ENCODE data around the gene SLC6A2. TPM values are rescaled to one million over a fixed set of nuclear protein-coding genes. Genes with fewer than 3 reads are reported as not detected.
"Not testable (repeated sequence)": the region's sequence is repeated elsewhere in the genome, so short reads cannot be mapped to it uniquely, and the experiment has no call there.

The SLC6A2 gene
- total RNA-seq, 1 donor from 2014 or later, result under 0.01 TPM

- DNase-seq (ENCODE audit: low read depth in 2 of 2), result peak in 1 of 2 donors; percentile 14
Measured at GRCh38 chr16:55710466-55710865, 54.7 kb downstream of the SLC6A2 start.

DNA sequence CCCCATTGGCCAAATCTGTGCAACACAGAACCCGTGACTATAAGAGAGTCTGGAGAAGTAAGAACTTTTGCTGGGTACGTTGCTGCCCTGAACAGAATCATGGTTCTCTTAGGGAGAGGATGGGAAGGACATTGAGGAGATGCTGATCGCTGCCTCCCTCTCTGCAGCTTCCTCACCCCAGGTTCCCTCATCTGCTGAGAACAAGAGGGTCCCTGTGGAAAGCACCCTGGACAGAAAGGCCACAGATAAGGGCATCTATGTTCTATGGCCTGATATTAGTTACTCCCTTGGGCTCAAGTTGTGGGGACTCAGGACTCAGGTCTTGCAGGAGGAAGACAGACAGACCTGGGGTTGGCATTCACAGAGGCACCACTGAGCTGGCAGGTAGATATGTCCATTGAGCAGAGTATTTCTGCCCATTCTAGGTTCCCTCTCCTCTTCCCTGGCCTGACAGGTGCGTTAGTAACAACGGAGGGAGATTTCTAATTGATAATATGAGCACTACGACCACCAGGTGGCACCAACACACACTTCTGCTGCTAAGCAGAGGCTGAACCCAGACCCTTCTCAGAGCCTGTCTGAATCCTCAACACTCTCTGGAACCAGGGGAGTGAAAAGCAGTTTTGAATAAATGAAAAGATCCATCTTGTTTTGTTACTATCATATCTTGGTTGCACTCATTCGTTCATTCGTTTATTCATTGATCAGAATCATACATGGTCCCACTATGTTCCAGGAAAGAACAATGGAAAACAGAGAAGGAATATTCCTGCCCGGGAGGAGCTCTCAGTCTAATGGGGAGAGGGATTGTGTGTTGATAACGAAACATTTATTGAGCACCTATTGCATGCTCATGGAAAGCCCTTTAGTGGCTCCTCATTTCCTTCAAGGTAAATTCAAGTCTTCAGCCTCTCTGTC, 56.4 kb downstream of the SLC6A2 start:
- DNase-seq (ENCODE audit: low read depth in 2 of 2), result peak; percentile 21 to 63

DNA sequence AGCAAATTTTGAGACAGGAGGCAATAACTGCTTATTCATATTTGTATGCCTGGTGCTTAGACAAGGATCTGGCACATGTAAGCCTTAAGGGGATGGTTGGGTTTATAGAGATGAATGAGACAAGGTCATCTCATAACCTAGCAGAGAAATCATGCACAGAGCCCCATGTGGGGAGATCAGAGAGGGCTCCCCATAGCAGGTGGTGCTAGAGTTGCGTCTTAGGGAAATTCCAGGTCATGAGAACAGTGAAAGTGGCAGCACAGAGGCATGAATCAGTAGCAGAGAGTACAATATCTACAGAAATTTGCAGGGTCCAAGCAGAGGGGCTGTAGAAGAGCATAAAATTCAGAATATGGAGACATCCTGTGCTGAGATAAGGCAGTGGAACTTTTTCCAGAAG, 57.3 kb downstream of the SLC6A2 start:
- no peak for DNase-seq (ENCODE audit: low read depth in 2 of 2)

DNA sequence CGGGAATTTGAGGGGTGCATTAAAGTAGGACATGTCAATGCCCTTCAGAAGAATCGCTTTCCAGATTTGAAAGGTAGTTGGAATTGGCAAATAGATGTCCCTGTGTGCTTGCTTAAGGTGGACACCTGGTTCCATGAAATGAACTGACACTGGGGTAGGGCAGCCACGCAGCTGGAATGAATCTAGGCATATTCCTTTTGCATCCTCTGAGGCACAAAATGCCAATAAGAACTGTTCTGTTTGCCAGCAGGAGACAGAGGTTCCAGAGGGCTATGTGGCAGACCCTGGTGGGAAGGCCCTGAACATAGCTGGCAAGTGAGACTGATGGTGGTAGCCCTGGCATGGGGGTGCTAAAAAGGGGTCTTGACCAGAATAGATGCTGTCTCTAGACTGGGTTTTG, 61.5 kb downstream of the SLC6A2 start:
- no peak for DNase-seq (ENCODE audit: low read depth in 2 of 2)

GRCh38 chr16:55725055-55725777, 69.4 kb downstream of the SLC6A2 start:
- no peak for DNase-seq (ENCODE audit: low read depth in 2 of 2)

DNA sequence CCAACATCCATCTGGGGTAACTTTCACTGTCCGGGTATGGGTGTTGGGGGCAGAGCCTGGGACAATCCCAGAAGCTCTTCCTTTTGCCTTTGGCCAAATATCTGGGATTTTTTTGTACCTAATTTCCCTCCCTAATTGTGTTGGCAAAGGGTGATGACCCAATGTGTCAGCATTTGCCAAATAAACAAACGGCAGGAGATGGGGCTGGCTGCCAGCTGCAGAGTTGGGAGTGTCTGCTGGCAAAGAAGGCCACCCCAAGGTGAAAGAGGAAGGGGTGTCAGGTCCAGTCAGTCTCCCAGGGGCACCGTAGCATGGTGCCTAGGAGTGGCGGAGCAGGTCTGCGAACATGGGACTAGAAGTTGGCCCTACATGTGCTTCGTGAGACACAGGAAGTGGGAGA, 73.0 kb downstream of the SLC6A2 start:
- no peak for DNase-seq (ENCODE audit: low read depth in 2 of 2)

DNA sequence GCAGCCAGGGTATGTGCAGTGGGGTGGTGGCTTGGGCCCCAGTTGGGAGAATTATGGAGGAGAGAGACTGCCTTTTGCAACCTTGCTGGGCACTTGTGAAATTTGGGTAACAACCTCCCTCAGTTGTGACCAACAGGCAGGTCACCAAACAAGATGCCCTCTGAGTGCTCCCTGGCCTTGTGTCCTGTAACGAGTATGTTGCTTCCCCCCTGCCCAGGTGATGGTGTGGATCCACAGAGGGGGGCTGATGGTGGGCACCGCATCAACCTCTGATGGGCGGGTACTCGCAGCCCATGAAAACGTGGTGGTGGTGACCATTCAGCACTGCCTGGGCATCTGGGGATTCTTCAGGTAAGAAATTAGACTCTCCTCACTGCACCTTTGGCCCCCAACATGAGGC, 74.3 kb downstream of the SLC6A2 start:
- no peak for DNase-seq (ENCODE audit: low read depth in 2 of 2)

- DNase-seq (ENCODE audit: low read depth in 2 of 2), result no peak
Measured at GRCh38 chr16:55732496-55732895, 76.7 kb downstream of the SLC6A2 start.

- DNase-seq (ENCODE audit: low read depth in 2 of 2), result no peak
Measured at GRCh38 chr16:55734665-55735064, 78.9 kb downstream of the SLC6A2 start.

GRCh38 chr16:55735120-55735781, 79.5 kb downstream of the SLC6A2 start:
- DNase-seq (ENCODE audit: low read depth in 2 of 2), result no peak

DNA sequence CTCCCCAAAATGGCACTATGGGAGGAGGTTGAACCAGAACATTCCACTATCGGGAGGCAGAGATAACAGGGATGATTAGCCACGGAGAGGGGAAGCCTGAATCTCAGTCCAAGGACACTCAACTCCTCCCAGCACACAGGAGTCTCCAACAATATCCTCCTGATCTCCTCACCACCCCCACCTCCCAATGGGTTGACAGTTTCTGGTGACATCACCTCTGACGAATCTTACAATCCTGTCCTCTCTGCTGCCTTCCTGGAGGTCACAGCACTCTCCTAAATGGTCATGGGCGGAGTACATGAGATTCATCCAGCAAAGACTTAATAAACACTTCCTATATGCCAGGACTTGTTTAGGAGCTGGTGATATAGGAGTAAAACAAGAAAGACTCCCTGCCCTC, 80.9 kb downstream of the SLC6A2 start:
- no peak for DNase-seq (ENCODE audit: low read depth in 2 of 2)

DNA sequence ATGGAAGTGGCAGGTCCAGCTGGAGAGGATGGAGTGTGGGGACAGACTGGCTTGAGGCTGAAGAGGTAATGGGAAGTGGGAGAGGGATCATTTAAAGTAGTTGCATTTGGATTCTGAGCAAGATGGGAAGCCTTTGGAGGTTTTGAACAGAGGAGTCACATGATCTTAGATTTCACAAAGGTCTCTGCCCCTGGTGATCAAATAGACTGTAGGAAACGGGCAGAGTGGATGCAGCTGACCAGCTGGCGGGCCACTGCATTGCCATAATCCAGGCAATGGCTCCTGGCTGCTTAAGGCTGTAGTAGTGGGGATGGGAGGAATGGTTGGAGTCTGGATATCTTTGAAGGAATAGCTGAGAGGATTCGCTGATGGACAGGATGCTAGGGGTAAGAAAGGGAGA, 81.5 kb downstream of the SLC6A2 start:
- no peak for DNase-seq (ENCODE audit: low read depth in 2 of 2)

GRCh38 chr16:55737966-55738365, 82.2 kb downstream of the SLC6A2 start:
- DNase-seq (ENCODE audit: low read depth in 2 of 2), result no peak

GRCh38 chr16:55746081-55746480, 90.3 kb downstream of the SLC6A2 start:
- no peak for DNase-seq (ENCODE audit: low read depth in 2 of 2)

- no peak for DNase-seq (ENCODE audit: low read depth in 2 of 2)
Measured at GRCh38 chr16:55747785-55748184, 92.0 kb downstream of the SLC6A2 start.

- DNase-seq (ENCODE audit: low read depth in 2 of 2), result not testable (repeated sequence)
Measured at GRCh38 chr16:55752465-55753144, 96.8 kb downstream of the SLC6A2 start.

DNA sequence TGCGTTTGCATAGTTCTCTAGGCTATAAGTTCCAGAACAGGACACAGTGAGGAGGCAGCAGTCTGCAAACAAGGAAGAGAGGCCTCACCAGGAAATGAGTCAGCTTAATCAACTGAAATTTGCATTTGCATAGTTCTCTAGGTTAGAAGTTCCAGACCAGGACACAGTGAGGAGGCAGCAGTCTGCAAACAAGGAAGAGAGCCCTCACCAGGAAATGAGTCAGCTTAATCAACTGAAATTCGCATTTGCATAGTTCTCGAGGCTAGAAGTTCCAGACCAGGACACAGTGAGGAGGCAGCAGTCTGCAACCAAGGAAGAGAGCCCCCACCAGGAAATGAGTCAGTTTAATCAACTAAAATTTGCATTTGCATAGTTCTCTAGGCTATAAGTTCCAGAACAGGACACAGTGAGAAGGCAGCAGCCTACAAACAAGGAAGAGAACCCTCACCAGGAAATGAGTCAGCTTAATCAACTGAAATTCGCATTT, 97.4 kb downstream of the SLC6A2 start:
- DNase-seq (ENCODE audit: low read depth in 2 of 2), result not testable (repeated sequence)
